Neural progenitor cell (in vitro differentiated cells): ENCODE results near the gene DRC1. TPM values are rescaled to one million over a fixed set of nuclear protein-coding genes. Genes with fewer than 3 reads are reported as not detected.
A peak's percentile ranks its signal among the peaks of the same experiment; 100 is the strongest.

Source experiments
- DNase-seq: peaks from one replicate; pipeline ENCODE4 v3.0.0-alpha.2; 2016; ENCODE audit warnings: low spot score
- H2AFZ ChIP-seq: fragments of 200-600 bp; sonication (generic); replicated peaks from 2 replicates; pipeline ENCODE4 v1.6.1; 2016; ENCODE audit warnings: antibody characterized with exemption
- H3F3A ChIP-seq: fragments of 200-600 bp; sonication (generic); 2 replicates; pipeline ENCODE4 v1.6.1; 2016; ENCODE audit warnings: antibody characterized with exemption, low read depth
- H3K27ac ChIP-seq: fragments of 200-600 bp; sonication (generic); 2 replicates; pipeline ENCODE4 v1.5.1; 2016; ENCODE audit warnings: mild to moderate bottlenecking
- H3K27me3 ChIP-seq: fragments of 200-600 bp; sonication (generic); 2 replicates; pipeline ENCODE4 v1.6.1; 2016; ENCODE audit warnings: mild to moderate bottlenecking, moderate library complexity
- H3K36me3 ChIP-seq: fragments of 200-600 bp; sonication (generic); 2 replicates; pipeline ENCODE4 v1.5.1; 2016
- H3K4me1 ChIP-seq: fragments of 200-600 bp; sonication (generic); 2 replicates; pipeline ENCODE4 v1.6.1; 2016; ENCODE audit warnings: mixed run types
- H3K4me2 ChIP-seq: fragments of 200-600 bp; sonication (generic); 2 replicates; pipeline ENCODE4 v1.6.1; 2016
- H3K4me3 ChIP-seq: fragments of 200-600 bp; sonication (generic); 2 replicates; pipeline ENCODE4 v1.5.1; 2016
- H3K79me2 ChIP-seq: fragments of 200-600 bp; sonication (generic); 2 replicates; pipeline ENCODE4 v1.6.1; 2016; ENCODE audit warnings: low read depth
- H3K9ac ChIP-seq: fragments of 200-600 bp; sonication (generic); 2 replicates; pipeline ENCODE4 v1.6.1; 2016
- H3K9me3 ChIP-seq: fragments of 200-600 bp; sonication (generic); 2 replicates; pipeline ENCODE4 v1.5.1; 2016; ENCODE audit warnings: low read depth
- H4K20me1 ChIP-seq: fragments of 200-600 bp; sonication (generic); 2 replicates; pipeline ENCODE4 v1.6.1; 2016; ENCODE audit warnings: low read depth
- H3K27ac Mint-ChIP-seq: 3 replicates; pipeline ENCODE4 v1.8.0; 2021; ENCODE audit warnings: mixed read lengths
- H3K27me3 Mint-ChIP-seq: 2 replicates; pipeline ENCODE4 v1.8.0; 2022; ENCODE audit warnings: low read depth, mild to moderate bottlenecking, inconsistent platforms, moderate library complexity, mixed read lengths; ENCODE audit not compliant: insufficient read depth
- H3K36me3 Mint-ChIP-seq: 3 replicates; pipeline ENCODE4 v1.8.0; 2021; ENCODE audit warnings: mixed read lengths
- H3K4me1 Mint-ChIP-seq: 3 replicates; pipeline ENCODE4 v1.8.0; 2021; ENCODE audit warnings: mixed read lengths
- H3K4me3 Mint-ChIP-seq: 3 replicates; pipeline ENCODE4 v1.8.0; 2021; ENCODE audit warnings: mild to moderate bottlenecking, moderate library complexity, mixed read lengths
- H3K9me3 Mint-ChIP-seq: 3 replicates; pipeline ENCODE4 v1.8.0; 2020; ENCODE audit warnings: mixed read lengths
- EZH2 ChIP-seq: fragments of 200-600 bp; sonication (generic); IDR thresholded peaks from 2 replicates; pipeline ENCODE4 v1.6.1; 2017; ENCODE audit warnings: antibody characterized with exemption, mild to moderate bottlenecking, moderate library complexity
- EZH2phosphoT487 ChIP-seq: fragments of 200-600 bp; sonication (generic); IDR thresholded peaks from 2 replicates; pipeline ENCODE4 v1.6.1; 2017; ENCODE audit warnings: antibody characterized with exemption
- total RNA-seq: library from RNA; depleted of rRNA; stranded (reverse); fragments of >200 nt; gene quantifications from 2 replicates; pipeline ENCODE4 v1.2.3, GENCODE V29; 2015; ENCODE audit warnings: low replicate concordance
- TF ChIP-seq, protein P1 (sequence below): fragments of 200-600 bp; sonication (generic); IDR thresholded peaks from 2 replicates; pipeline ENCODE4 v1.5.1; 2017; ENCODE audit warnings: antibody characterized with exemption, mild to moderate bottlenecking

DRC1 gene
- total RNA-seq, 1 donor from 2014 or later, result not detected

DNA sequence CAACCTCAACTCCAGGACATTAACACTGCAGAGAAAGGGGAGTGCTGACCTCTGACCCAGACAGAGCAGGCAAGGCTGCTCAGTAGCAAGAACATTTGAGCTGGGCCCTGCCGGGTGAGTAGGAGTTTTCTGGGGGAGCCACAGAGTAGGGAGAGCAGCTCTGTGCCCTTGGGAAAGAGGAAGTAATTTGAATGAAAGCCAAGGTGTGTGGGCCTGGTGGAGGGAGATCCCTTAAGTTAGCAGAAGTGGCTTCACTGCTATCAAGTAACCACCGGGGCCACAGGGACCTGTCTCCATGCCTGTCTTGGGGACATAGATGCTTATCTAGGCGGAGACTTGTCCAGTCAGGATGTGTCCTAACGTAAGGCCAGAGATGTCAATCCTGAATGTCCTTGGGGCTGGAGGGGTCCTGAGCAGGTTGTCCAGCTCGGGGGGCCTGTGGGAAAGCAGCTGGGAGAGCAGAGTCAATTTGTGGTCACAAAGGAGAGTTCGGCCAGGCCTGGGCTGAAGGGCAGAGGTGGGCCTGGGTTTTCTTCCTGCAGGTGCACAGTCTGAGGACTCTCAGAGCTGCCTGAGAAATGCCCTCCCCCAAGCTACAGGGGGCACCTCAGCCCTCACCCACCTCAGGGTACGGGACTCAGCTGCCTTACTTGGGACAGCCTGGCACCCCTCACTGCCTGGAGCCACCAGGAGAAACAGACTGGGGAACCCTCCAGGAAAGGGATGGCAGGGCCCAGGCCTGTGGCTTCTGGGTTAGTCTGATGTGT is 91.2 kb downstream of the DRC1 start:
- H3K4me3 Mint-ChIP-seq, result no peak overlapping the region
- H3K9ac ChIP-seq, result no peak overlapping the region
- H3K27me3 ChIP-seq, result no peaks in the 10 kb centered on the region
- TF ChIP-seq EZH2phosphoT487 (no peak), EZH2 (no peak)
- TF ChIP-seq, protein P1, sequence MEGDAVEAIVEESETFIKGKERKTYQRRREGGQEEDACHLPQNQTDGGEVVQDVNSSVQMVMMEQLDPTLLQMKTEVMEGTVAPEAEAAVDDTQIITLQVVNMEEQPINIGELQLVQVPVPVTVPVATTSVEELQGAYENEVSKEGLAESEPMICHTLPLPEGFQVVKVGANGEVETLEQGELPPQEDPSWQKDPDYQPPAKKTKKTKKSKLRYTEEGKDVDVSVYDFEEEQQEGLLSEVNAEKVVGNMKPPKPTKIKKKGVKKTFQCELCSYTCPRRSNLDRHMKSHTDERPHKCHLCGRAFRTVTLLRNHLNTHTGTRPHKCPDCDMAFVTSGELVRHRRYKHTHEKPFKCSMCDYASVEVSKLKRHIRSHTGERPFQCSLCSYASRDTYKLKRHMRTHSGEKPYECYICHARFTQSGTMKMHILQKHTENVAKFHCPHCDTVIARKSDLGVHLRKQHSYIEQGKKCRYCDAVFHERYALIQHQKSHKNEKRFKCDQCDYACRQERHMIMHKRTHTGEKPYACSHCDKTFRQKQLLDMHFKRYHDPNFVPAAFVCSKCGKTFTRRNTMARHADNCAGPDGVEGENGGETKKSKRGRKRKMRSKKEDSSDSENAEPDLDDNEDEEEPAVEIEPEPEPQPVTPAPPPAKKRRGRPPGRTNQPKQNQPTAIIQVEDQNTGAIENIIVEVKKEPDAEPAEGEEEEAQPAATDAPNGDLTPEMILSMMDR, result no peak
- peaks cover 6% of the 10 kb centered on the region for H3K27me3 Mint-ChIP-seq
- no peak overlapping the region for H3K4me2 ChIP-seq
- DNase-seq, result no peak
- peaks cover 15% of the 10 kb centered on the region for H3F3A ChIP-seq
- H3K4me1 Mint-ChIP-seq, result peaks cover 31% of the 10 kb centered on the region
- H4K20me1 ChIP-seq, result no peaks in the 10 kb centered on the region
- peaks cover 17% of the 10 kb centered on the region for H3K4me1 ChIP-seq
- H3K79me2 ChIP-seq, result no peaks in the 10 kb centered on the region
- H2AFZ ChIP-seq, result no peak overlapping the region
- H3K9me3 ChIP-seq, result no peaks in the 10 kb centered on the region
- peaks cover 4% of the 10 kb centered on the region for H3K9me3 Mint-ChIP-seq
- peaks cover 2% of the 10 kb centered on the region for H3K36me3 Mint-ChIP-seq
- no peak overlapping the region for H3K27ac ChIP-seq
- H3K27ac Mint-ChIP-seq, result peak overlapping the region; percentile 80
- no peak overlapping the region for H3K4me3 ChIP-seq
- no peaks in the 10 kb centered on the region for H3K36me3 ChIP-seq

- Mint-ChIP-seq H3K27ac (peak overlapping the region; percentile 37), H3K27me3 (peaks cover 9% of the 10 kb centered on the region), H3K9me3 (peaks cover 4% of the 10 kb centered on the region), H3K36me3 (peaks cover 2% of the 10 kb centered on the region), H3K4me1 (peaks cover 33% of the 10 kb centered on the region), H3K4me3 (no peak overlapping the region)
- H3F3A ChIP-seq, result peaks cover 15% of the 10 kb centered on the region
- H3K4me1 ChIP-seq, result peaks cover 17% of the 10 kb centered on the region
- no peak overlapping the region for H3K4me2 ChIP-seq
- H3K27me3 ChIP-seq, result no peaks in the 10 kb centered on the region
- no peaks in the 10 kb centered on the region for H4K20me1 ChIP-seq
- no peaks in the 10 kb centered on the region for H3K9me3 ChIP-seq
- H3K4me3 ChIP-seq, result no peak overlapping the region
- DNase-seq, result no peak
- H2AFZ ChIP-seq, result no peak overlapping the region
- H3K9ac ChIP-seq, result no peak overlapping the region
- H3K79me2 ChIP-seq, result no peaks in the 10 kb centered on the region
- TF ChIP-seq EZH2 (no peak), EZH2phosphoT487 (no peak)
- TF ChIP-seq, protein P1, result no peak
- H3K36me3 ChIP-seq, result no peaks in the 10 kb centered on the region
- no peak overlapping the region for H3K27ac ChIP-seq
These were observed 91.8 kb downstream of the DRC1 start for GRCh38 chr2:26493566-26493965.

- Histone ChIP-seq H3K27me3 (no peaks in the 10 kb centered on the region), H3K9ac (no peak overlapping the region), H3K27ac (no peak overlapping the region), H3K4me2 (no peak overlapping the region), H3K9me3 (no peaks in the 10 kb centered on the region), H3F3A (peaks cover 15% of the 10 kb centered on the region), H4K20me1 (no peaks in the 10 kb centered on the region), H3K36me3 (no peaks in the 10 kb centered on the region), H3K4me1 (peaks cover 17% of the 10 kb centered on the region), H3K4me3 (no peak overlapping the region), H3K79me2 (no peaks in the 10 kb centered on the region), H2AFZ (no peak overlapping the region)
- DNase-seq, result no peak
- H3K4me3 Mint-ChIP-seq, result no peak overlapping the region
- TF ChIP-seq EZH2, result no peak
- TF ChIP-seq, protein P1, result no peak
- no peak for TF ChIP-seq EZH2phosphoT487
- peaks cover 12% of the 10 kb centered on the region for H3K27me3 Mint-ChIP-seq
- peaks cover 33% of the 10 kb centered on the region for H3K4me1 Mint-ChIP-seq
- H3K27ac Mint-ChIP-seq, result no peak overlapping the region
- peaks cover 2% of the 10 kb centered on the region for H3K36me3 Mint-ChIP-seq
- peaks cover 7% of the 10 kb centered on the region for H3K9me3 Mint-ChIP-seq
These were observed 92.5 kb downstream of the DRC1 start for GRCh38 chr2:26494199-26494598.
